ENCODE results near the gene PMEPA1.

- TF ChIP-seq POLR2AphosphoS5 (IDR thresholded peaks at IDR 0.05) (no peak), CTCF (IDR thresholded peaks at IDR 0.05) (no peak), POLR2A (IDR thresholded peaks at IDR 0.05) (no peak)
Observed at GRCh38 chr20:57736738-57737347, 27.0 kb upstream of the PMEPA1 start.
